Measurements from ENCODE around the gene UBE2U. TPM values are rescaled to one million over a fixed set of nuclear protein-coding genes. Genes with fewer than 3 reads are reported as not detected.

The UBE2U gene
- total RNA-seq, 1 donor from 2014 or later, result not detected

DNA sequence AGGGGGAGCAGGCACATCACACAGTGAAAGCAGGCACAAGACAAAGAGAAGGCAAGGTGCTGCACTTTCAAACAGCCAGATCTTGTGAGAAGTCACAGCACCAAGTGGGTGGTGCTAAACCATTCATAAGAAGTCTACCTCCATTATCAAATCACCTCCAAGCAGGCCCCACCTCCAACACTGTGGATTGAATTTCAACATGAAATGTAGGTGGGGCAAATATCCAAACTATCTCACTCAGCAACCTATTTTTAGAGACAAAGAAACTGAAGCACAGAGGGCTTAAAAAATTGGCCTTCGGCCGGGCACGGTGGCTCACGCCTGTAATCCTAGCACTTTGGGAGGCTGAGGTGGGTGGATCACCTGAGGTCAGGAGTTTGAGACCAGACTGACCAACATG, 90.4 kb downstream of the UBE2U start:
- Histone ChIP-seq H3K36me3 (no peaks in the 10 kb centered on the region), H3K4me3 (no peak overlapping the region), H3K9me3 (no peaks in the 10 kb centered on the region), H3K4me1 (no peaks in the 10 kb centered on the region), H3K27me3 (peaks cover 6% of the 10 kb centered on the region), H3K27ac (no peak overlapping the region)
- ATAC-seq (no peak), DNase-seq (no peak)
- TF ChIP-seq CTCF (IDR thresholded peaks at IDR 0.05), result no peak
- intact Hi-C loops (cut with DNase I), result no loop called here

- TF ChIP-seq CTCF (IDR thresholded peaks at IDR 0.05), result no peak
- Histone ChIP-seq H3K4me1 (no peaks in the 10 kb centered on the region), H3K27me3 (peaks cover 6% of the 10 kb centered on the region), H3K36me3 (no peaks in the 10 kb centered on the region), H3K4me3 (no peak overlapping the region), H3K27ac (no peak overlapping the region), H3K9me3 (no peaks in the 10 kb centered on the region)
- intact Hi-C loops (cut with DNase I), result no loop called here
- DNase-seq (no peak), ATAC-seq (no peak)
Measured at GRCh38 chr1:64295136-64295535, 91.7 kb downstream of the UBE2U start.

- H3K27me3 ChIP-seq, result peaks cover 6% of the 10 kb centered on the region
- intact Hi-C loops (cut with DNase I), result no loop called here
- no peak for DNase-seq
- no peak for TF ChIP-seq CTCF (IDR thresholded peaks at IDR 0.05)
- no peak overlapping the region for H3K4me3 ChIP-seq
- ATAC-seq, result no peak
- H3K36me3 ChIP-seq, result no peaks in the 10 kb centered on the region
- no peaks in the 10 kb centered on the region for H3K9me3 ChIP-seq
- H3K4me1 ChIP-seq, result no peaks in the 10 kb centered on the region
- H3K27ac ChIP-seq, result no peak overlapping the region
Measured at GRCh38 chr1:64295561-64295960, 92.1 kb downstream of the UBE2U start.

- TF ChIP-seq CTCF (IDR thresholded peaks at IDR 0.05), result no peak
- Histone ChIP-seq H3K4me1 (no peaks in the 10 kb centered on the region), H3K36me3 (no peaks in the 10 kb centered on the region), H3K9me3 (no peaks in the 10 kb centered on the region), H3K27me3 (peaks cover 3% of the 10 kb centered on the region), H3K4me3 (no peak overlapping the region), H3K27ac (no peak overlapping the region)
- DNase-seq, result no peak
- intact Hi-C loops (cut with DNase I), result no loop called here
- no peak for ATAC-seq
Measured at GRCh38 chr1:64296459-64296858, 93.0 kb downstream of the UBE2U start.

GRCh38 chr1:64302194-64302593, 98.8 kb downstream of the UBE2U start:
- no peak for DNase-seq
- no peak for TF ChIP-seq CTCF (IDR thresholded peaks at IDR 0.05)
- H3K36me3 ChIP-seq, result no peaks in the 10 kb centered on the region
- H3K4me3 ChIP-seq, result no peak overlapping the region
- no peaks in the 10 kb centered on the region for H3K9me3 ChIP-seq
- H3K27ac ChIP-seq, result no peak overlapping the region
- intact Hi-C loops (cut with DNase I), result no loop called here
- H3K4me1 ChIP-seq, result no peaks in the 10 kb centered on the region
- H3K27me3 ChIP-seq, result no peaks in the 10 kb centered on the region
- ATAC-seq, result no peak

DNA sequence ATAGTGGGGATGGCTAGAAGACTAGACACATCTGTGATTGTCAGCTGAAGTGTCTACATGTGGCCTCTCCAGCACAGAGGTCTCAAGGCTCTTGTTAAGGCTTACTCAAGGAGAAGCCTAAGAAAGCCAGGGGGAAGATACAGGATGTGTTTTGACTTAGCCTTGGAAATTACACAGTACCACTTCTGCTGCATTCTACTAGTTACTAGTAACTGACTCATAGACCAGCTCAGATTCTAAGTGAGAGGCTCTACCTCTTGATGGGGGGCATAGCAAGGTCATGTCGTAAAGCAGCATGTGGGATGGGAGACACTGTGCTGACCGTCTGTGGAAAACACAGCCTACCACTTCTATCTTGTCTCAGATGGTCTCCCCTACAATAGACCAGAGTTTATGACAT, 99.5 kb downstream of the UBE2U start:
- H3K4me3 ChIP-seq, result no peak overlapping the region
- no peak for DNase-seq

More for the DNA sequence above, 99.5 kb downstream of the UBE2U start:
- Histone ChIP-seq H3K4me1 (no peaks in the 10 kb centered on the region), H3K27me3 (no peaks in the 10 kb centered on the region), H3K36me3 (no peaks in the 10 kb centered on the region), H3K9me3 (no peaks in the 10 kb centered on the region), H3K27ac (no peak overlapping the region)
- intact Hi-C loops (cut with DNase I), result no loop called here
- no peak for TF ChIP-seq CTCF (IDR thresholded peaks at IDR 0.05)
- no peak for ATAC-seq

Data from upper lobe of right lung (tissue), 1 donor.